Smooth muscle cell (in vitro differentiated cells): ENCODE results near the gene SYTL3. TPM values are rescaled to one million over a fixed set of nuclear protein-coding genes. Genes with fewer than 3 reads are reported as not detected.

Experiments
- DNase-seq: peaks from one replicate; lab custom pipeline; 2025; ENCODE audit not compliant: unreplicated experiment; lab: John Stamatoyannopoulos, UW
- H2AFZ ChIP-seq: fragments of 200-600 bp; sonication (generic); 2 replicates; pipeline ENCODE4 v1.6.0; 2016; ENCODE audit warnings: antibody characterized with exemption, low read depth, mild to moderate bottlenecking
- H3F3A ChIP-seq: fragments of 200-600 bp; sonication (generic); 2 replicates; pipeline ENCODE4 v1.6.0; 2017; ENCODE audit warnings: antibody characterized with exemption, low read depth
- H3K27ac ChIP-seq: fragments of 200-600 bp; sonication (generic); 2 replicates; pipeline ENCODE4 v1.5.1; 2016; ENCODE audit warnings: low read depth, mild to moderate bottlenecking
- H3K27me3 ChIP-seq: fragments of 200-600 bp; sonication (generic); 2 replicates; pipeline ENCODE4 v1.6.1; 2016; ENCODE audit warnings: low read depth, mild to moderate bottlenecking
- H3K36me3 ChIP-seq: fragments of 200-600 bp; sonication (generic); 2 replicates; pipeline ENCODE4 v1.5.1; 2016; ENCODE audit warnings: low read depth
- H3K4me1 ChIP-seq: fragments of 200-600 bp; sonication (generic); 2 replicates; pipeline ENCODE4 v1.5.1; 2016; ENCODE audit warnings: low read depth
- H3K4me2 ChIP-seq: fragments of 200-600 bp; sonication (generic); 2 replicates; pipeline ENCODE4 v1.6.0; 2016; ENCODE audit warnings: mild to moderate bottlenecking
- H3K4me3 ChIP-seq: fragments of 200-600 bp; sonication (generic); 2 replicates; pipeline ENCODE4 v1.5.1; 2016; ENCODE audit warnings: mild to moderate bottlenecking
- H3K79me2 ChIP-seq: fragments of 200-600 bp; sonication (generic); 2 replicates; pipeline ENCODE4 v1.6.0; 2016; ENCODE audit warnings: low read depth, mild to moderate bottlenecking
- H3K9ac ChIP-seq: fragments of 200-600 bp; sonication (generic); 2 replicates; pipeline ENCODE4 v1.6.0; 2016; ENCODE audit warnings: low read depth
- H3K9me3 ChIP-seq: fragments of 200-600 bp; sonication (generic); replicated peaks from 2 replicates; pipeline ENCODE4 v1.5.1; 2016; ENCODE audit warnings: low read depth
- H4K20me1 ChIP-seq: fragments of 200-600 bp; sonication (generic); 2 replicates; pipeline ENCODE4 v1.6.0; 2016; ENCODE audit warnings: low read depth
- CTCF ChIP-seq: fragments of 200-600 bp; sonication (generic); IDR thresholded peaks from 2 replicates; pipeline ENCODE4 v1.5.1; 2017; ENCODE audit warnings: borderline replicate concordance, mild to moderate bottlenecking, antibody characterized with exemption; ENCODE audit not compliant: insufficient read depth, poor library complexity, severe bottlenecking
- WGBS: methylation state at CpG from one replicate; pipeline ENCODE4 v1.1.7; 2016; ENCODE audit warnings: low lambda C conversion rate; 5-methylcytosine and 5-hydroxymethylcytosine counted together
- polyA plus RNA-seq: library from polyadenylated mRNA; unstranded; fragments of >200 nt; fragmentation: Nextera tagmentation; extraction: Ambion mirVana; gene quantifications from 2 replicates; pipeline ENCODE4 v1.2.1, GENCODE V29; 2016
- total RNA-seq: library from RNA; depleted of rRNA; stranded (reverse); fragments of >200 nt; gene quantifications from 2 replicates; pipeline ENCODE4 v1.2.3, GENCODE V29; 2014

Gene SYTL3
- total and polyA plus RNA-seq, 2 experiments from 2014 or later, result 0.13 to 1.2 TPM

- H3K4me1 ChIP-seq, result peaks cover 12% of the 10 kb centered on the region
- DNase-seq, result no peak
- no peak for TF ChIP-seq CTCF
- H4K20me1 ChIP-seq, result peaks cover 92% of the 10 kb centered on the region
- H3K36me3 ChIP-seq, result no peaks in the 10 kb centered on the region
- H3K27me3 ChIP-seq, result no peaks in the 10 kb centered on the region
- no peak overlapping the region for H3K4me2 ChIP-seq
- peaks cover 89% of the 10 kb centered on the region for H3K79me2 ChIP-seq
- H2AFZ ChIP-seq, result no peak overlapping the region
- H3K9me3 ChIP-seq, result no peaks in the 10 kb centered on the region
- H3K4me3 ChIP-seq, result peak overlapping the region; percentile 13
- peaks cover 4% of the 10 kb centered on the region for H3F3A ChIP-seq
- WGBS, result 87% methylated on average over 8 of the region's 8 CpGs
- H3K27ac ChIP-seq, result no peak overlapping the region
- H3K9ac ChIP-seq, result no peak overlapping the region
Observed at GRCh38 chr6:158808941-158809678, 159.3 kb downstream of the SYTL3 start.

GRCh38 chr6:158810155-158811095 lies 160.6 kb downstream of the SYTL3 start:
- no peak for TF ChIP-seq CTCF
- Histone ChIP-seq H3K27me3 (no peaks in the 10 kb centered on the region), H3K36me3 (no peaks in the 10 kb centered on the region), H3K27ac (peak overlapping the region; percentile 8), H3K79me2 (peaks cover 95% of the 10 kb centered on the region), H3K4me3 (peak overlapping the region; percentile 13), H3F3A (no peaks in the 10 kb centered on the region), H3K4me1 (peaks cover 17% of the 10 kb centered on the region), H3K4me2 (peak overlapping the region; percentile 6), H4K20me1 (peaks cover 95% of the 10 kb centered on the region), H3K9ac (no peak overlapping the region), H2AFZ (no peak overlapping the region), H3K9me3 (no peaks in the 10 kb centered on the region)
- WGBS, result 50% methylated on average over 9 of the region's 9 CpGs
- DNase-seq, result no peak

GRCh38 chr6:158812611-158813010 lies 162.8 kb downstream of the SYTL3 start:
- Histone ChIP-seq H3K4me2 (no peak overlapping the region), H3K9me3 (no peaks in the 10 kb centered on the region), H2AFZ (no peak overlapping the region), H4K20me1 (peaks cover 97% of the 10 kb centered on the region), H3F3A (no peaks in the 10 kb centered on the region), H3K4me3 (peak overlapping the region; percentile 15), H3K36me3 (no peaks in the 10 kb centered on the region), H3K27me3 (no peaks in the 10 kb centered on the region), H3K9ac (no peak overlapping the region), H3K4me1 (peaks cover 36% of the 10 kb centered on the region), H3K79me2 (peaks cover 94% of the 10 kb centered on the region), H3K27ac (no peak overlapping the region)
- no peak for DNase-seq
- TF ChIP-seq CTCF, result no peak
- WGBS, result 79% methylated on average over 5 of the region's 5 CpGs
